HAP-1 (cell line): ENCODE results near the gene TRAPPC3.
"Not testable (repeated sequence)": the region's sequence is repeated elsewhere in the genome, so short reads cannot be mapped to it uniquely, and the experiment has no call there.

ENCODE experiments used
- DNase-seq, 2 experiments: peaks; one replicate each; pipeline ENCODE4 v3.0.0-alpha.2; 2016 to 2020; ENCODE audit warnings: low spot score in 2 of 2
- H3K27me3 ChIP-seq: fragments of 250-450 bp; sonication (Bioruptor Pico); 2 replicates; pipeline ENCODE4 v1.5.1; 2020; ENCODE audit warnings: low read depth, mild to moderate bottlenecking, moderate library complexity
- H3K36me3 ChIP-seq: fragments of 250-450 bp; sonication (Bioruptor Pico); replicated peaks from 2 replicates; pipeline ENCODE4 v1.5.1; 2020; ENCODE audit warnings: mild to moderate bottlenecking
- H3K4me1 ChIP-seq: fragments of 250-450 bp; sonication (Bioruptor Pico); 2 replicates; pipeline ENCODE4 v1.5.1; 2020; ENCODE audit warnings: mild to moderate bottlenecking
- H3K4me3 ChIP-seq: fragments of 250-450 bp; sonication (Bioruptor Pico); 2 replicates; pipeline ENCODE4 v1.5.1; 2020; ENCODE audit warnings: mild to moderate bottlenecking, moderate library complexity
- H3K9me3 ChIP-seq: fragments of 250-450 bp; sonication (Bioruptor Pico); 2 replicates; pipeline ENCODE4 v1.5.1; 2020; ENCODE audit warnings: mild to moderate bottlenecking, moderate library complexity
- in situ Hi-C: fragments of 300-500 bp; cut with MboI; formaldehyde crosslinking; loops from 3 replicates; pipeline ENCODE4 v1.14.3; 2020; ENCODE audit warnings: low sequenced_read_pairs, inconsistent platforms, mixed read lengths

The TRAPPC3 gene

GRCh38 chr1:36160949-36161485 is 11.7 kb upstream of the TRAPPC3 start:
- H3K9me3 ChIP-seq: no peaks in the 10 kb centered on the region
- peak; percentile 23 to 69 for DNase-seq
- in situ Hi-C loops: no loop called here
- H3K27me3 ChIP-seq: no peaks in the 10 kb centered on the region
- peaks cover 16% of the 10 kb centered on the region for H3K36me3 ChIP-seq
- H3K4me3 ChIP-seq: peak overlapping the region; percentile 29
- H3K4me1 ChIP-seq: peaks cover 26% of the 10 kb centered on the region

- in situ Hi-C loops: no loop called here
- peaks cover 16% of the 10 kb centered on the region for H3K36me3 ChIP-seq
Measured at GRCh38 chr1:36160388-36160948, 11.2 kb upstream of the TRAPPC3 start.

GRCh38 chr1:36159614-36160387 is 10.5 kb upstream of the TRAPPC3 start:
- peaks cover 13% of the 10 kb centered on the region for H3K36me3 ChIP-seq
- no peaks in the 10 kb centered on the region for H3K27me3 ChIP-seq
- H3K9me3 ChIP-seq: no peaks in the 10 kb centered on the region
- in situ Hi-C loops: no loop called here
- no peak overlapping the region for H3K4me3 ChIP-seq
- H3K4me1 ChIP-seq: peaks cover 28% of the 10 kb centered on the region
- no peak for DNase-seq

More at GRCh38 chr1:36160388-36160948, 11.2 kb upstream of the TRAPPC3 start:
- Histone ChIP-seq H3K4me1 (peaks cover 26% of the 10 kb centered on the region), H3K9me3 (no peaks in the 10 kb centered on the region), H3K4me3 (peak overlapping the region; percentile 29), H3K27me3 (no peaks in the 10 kb centered on the region)
- no peak for DNase-seq

GRCh38 chr1:36158827-36159252 is 9.6 kb upstream of the TRAPPC3 start:
- H3K27me3 ChIP-seq, H3K4me3 ChIP-seq, H3K36me3 ChIP-seq, H3K9me3 ChIP-seq, in situ Hi-C loops, DNase-seq: not testable (repeated sequence)
- H3K4me1 ChIP-seq: peaks cover 28% of the 10 kb centered on the region

- Histone ChIP-seq H3K4me1 (peaks cover 28% of the 10 kb centered on the region), H3K36me3 (peaks cover 10% of the 10 kb centered on the region), H3K4me3 (peak overlapping the region; percentile 92), H3K9me3 (no peaks in the 10 kb centered on the region), H3K27me3 (no peaks in the 10 kb centered on the region)
- in situ Hi-C loops: no loop called here
- no peak for DNase-seq
Measured at GRCh38 chr1:36157973-36158826, 8.9 kb upstream of the TRAPPC3 start.

- peaks cover 28% of the 10 kb centered on the region for H3K4me1 ChIP-seq
- H3K9me3 ChIP-seq: no peaks in the 10 kb centered on the region
- H3K36me3 ChIP-seq: peaks cover 10% of the 10 kb centered on the region
- in situ Hi-C loops: no loop called here
- no peaks in the 10 kb centered on the region for H3K27me3 ChIP-seq
- peak overlapping the region; percentile 92 for H3K4me3 ChIP-seq
- DNase-seq: peak; percentile 43 to 64
Measured at GRCh38 chr1:36157115-36157903, 8.0 kb upstream of the TRAPPC3 start.

GRCh38 chr1:36156329-36157114 is 7.2 kb upstream of the TRAPPC3 start:
- DNase-seq: peak; percentile 74 to 92

GRCh38 chr1:36155408-36156328 is 6.4 kb upstream of the TRAPPC3 start, which contains the start of gene MAP7D1:
Gene MAP7D1, plus strand, starts transcription at chr1:36156160. Its CDS starts 258 bp downstream, at chr1:36156418.
- Histone ChIP-seq H3K27me3 (no peaks in the 10 kb centered on the region), H3K9me3 (no peaks in the 10 kb centered on the region), H3K4me1 (peaks cover 28% of the 10 kb centered on the region), H3K36me3 (peaks cover 5% of the 10 kb centered on the region), H3K4me3 (peak within 1 kb of the TSS; percentile 92)
- DNase-seq: peak; percentile 58 to 86
- in situ Hi-C loops: no loop called here

More at GRCh38 chr1:36156329-36157114, 7.2 kb upstream of the TRAPPC3 start:
- in situ Hi-C loops: no loop called here
- Histone ChIP-seq H3K4me1 (peaks cover 27% of the 10 kb centered on the region), H3K36me3 (peaks cover 9% of the 10 kb centered on the region), H3K9me3 (no peaks in the 10 kb centered on the region), H3K27me3 (no peaks in the 10 kb centered on the region), H3K4me3 (peak overlapping the region; percentile 92)

GRCh38 chr1:36154765-36155407 is 5.6 kb upstream of the TRAPPC3 start:
- in situ Hi-C loops: loop anchor here (5.0 kb wide), 1 partner anchor 132 kb away; no protein-coding TSS in a partner anchor
- H3K36me3 ChIP-seq: peaks cover 5% of the 10 kb centered on the region
- DNase-seq: peak in 1 of 2 experiments; percentile 47
- peak overlapping the region; percentile 92 for H3K4me3 ChIP-seq
- H3K4me1 ChIP-seq: peaks cover 33% of the 10 kb centered on the region
- no peaks in the 10 kb centered on the region for H3K27me3 ChIP-seq
- no peaks in the 10 kb centered on the region for H3K9me3 ChIP-seq

GRCh38 chr1:36154335-36154734 is 5.0 kb upstream of the TRAPPC3 start:
- DNase-seq: no peak
- no peaks in the 10 kb centered on the region for H3K9me3 ChIP-seq
- H3K27me3 ChIP-seq: no peaks in the 10 kb centered on the region
- no peak overlapping the region for H3K4me3 ChIP-seq
- H3K4me1 ChIP-seq: peaks cover 30% of the 10 kb centered on the region
- in situ Hi-C loops: loop anchor here (5.0 kb wide), 1 partner anchor 133 kb away; no protein-coding TSS in a partner anchor
- H3K36me3 ChIP-seq: peaks cover 3% of the 10 kb centered on the region; the same call in 1 of the 2 replicates

- DNase-seq: no peak
- 0 out of 2 replicates have a peak, but pooled peaks cover 3% of the 10 kb centered on the region for H3K36me3 ChIP-seq
- H3K4me1 ChIP-seq: peaks cover 30% of the 10 kb centered on the region
- H3K9me3 ChIP-seq: no peaks in the 10 kb centered on the region
- H3K4me3 ChIP-seq: no peak overlapping the region
- H3K27me3 ChIP-seq: no peaks in the 10 kb centered on the region
- in situ Hi-C loops: loop anchor here (5.0 kb wide), 1 partner anchor 134 kb away; no protein-coding TSS in a partner anchor
Measured at GRCh38 chr1:36153476-36153875, 4.2 kb upstream of the TRAPPC3 start.
